Pancreas (tissue), 10 donors: ENCODE results near the gene PACS1. TPM values are rescaled to one million over a fixed set of nuclear protein-coding genes. Genes with fewer than 3 reads are reported as not detected.

Experiments
- ATAC-seq, 4 donors: fragments of 200-7000 bp; cut with Tn5 transposase; one replicate each; pipeline versions ENCODE4 v1.8.0 to v1.9.1; 2020; ENCODE audit warnings: mild to moderate bottlenecking in 4 of 4, moderate library complexity in 4 of 4
- DNase-seq, 6 donors: peaks; one replicate each; pipeline ENCODE4 v3.0.0-alpha.2; 2020
- FAIRE-seq: peaks from 2 replicates; lab custom pipeline; 2012; peaks lifted over from hg19 to GRCh38; lab: Jason Lieb, UNC
- H3K27ac ChIP-seq, 4 donors: fragments of 200-600 bp; sonication (generic); 1 replicate in 3 of 4; 2 replicates in 1 of 4; pipeline versions ENCODE4 v1.5.0 to v1.8.0; 2020
- H3K27me3 ChIP-seq, 4 donors: fragments of 200-600 bp; one replicate each; pipeline ENCODE4 v1.8.0; 2021
- H3K36me3 ChIP-seq, 3 donors: fragments of 200-600 bp; sonication (generic) in 1 of 3; one replicate each; pipeline versions ENCODE4 v1.5.0 to v1.8.0; 2020 to 2021
- H3K4me1 ChIP-seq, 3 donors: fragments of 200-600 bp; one replicate each; pipeline ENCODE4 v1.8.0; 2021
- H3K4me3 ChIP-seq, 4 donors: fragments of 200-600 bp; sonication (generic) in 2 of 4; one replicate each; pipeline versions ENCODE4 v1.5.0 to v1.8.0; 2020 to 2021
- H3K9me3 ChIP-seq, 4 donors: fragments of 200-600 bp; one replicate each; pipeline ENCODE4 v1.8.0; 2021
- WGBS, 2 donors: extraction: QIAGEN DNeasy Blood & Tissue Kit; methylation state at CpG; one replicate each; pipeline ENCODE4 v1.1.7; 2013; 5-methylcytosine and 5-hydroxymethylcytosine counted together
- intact Hi-C, 3 donors: fragments of 100-400 bp; cut with DNase I; formaldehyde crosslinking; loops; one replicate each; pipeline versions ENCODE4 v1.11.1 to v1.14.2; 2022
- polyA plus RNA-seq, 2 donors: library from polyadenylated mRNA; stranded (reverse); fragments of 200-250 nt; gene quantifications; one replicate each; pipeline ENCODE4 v1.2.3, GENCODE V29; 2013
- total RNA-seq, 6 donors: library from RNA; stranded (reverse); fragmentation: NEBNext Ultra II Directional in 4 of 6; extraction: Animal tissue kit (Norgen Biotek cat#: 25700) in 4 of 6; gene quantifications; one replicate each; pipeline versions ENCODE4 v1.2.1 to v1.2.4, GENCODE V29; 2021 to 2023
- TF ChIP-seq, protein P1 (sequence below), 4 donors: fragments of 200-600 bp; sonication (generic) in 3 of 4; IDR thresholded peaks; one replicate each; pipeline versions ENCODE4 v1.5.0 to v1.8.0; 2021; ENCODE audit warnings: antibody characterized with exemption in 4 of 4
- donor health status: healthy with polysubstance abuse.
- donor health status: DM: no; HTN: no; CAD: no; lungs with moderate emphysema.
- donor health status: DM: no; HTN: no; CAD: no.
- donor health status: control.
- donor health status: control.
- donor health status: Bipolar disorder and iron deficiency.
- donor health status: DM: yes; HTN: yes; CAD: no.
- donor health status: DM: no; HTN: no; CAD: no.
- donor health status: DM: no; HTN: no; CAD: no.
- donor health status: DM: yes; HTN: yes; CAD: no.

PACS1 gene
- total and polyA plus RNA-seq, 8 donors = 16.9 to 61.0 (median 27.3) TPM

DNA sequence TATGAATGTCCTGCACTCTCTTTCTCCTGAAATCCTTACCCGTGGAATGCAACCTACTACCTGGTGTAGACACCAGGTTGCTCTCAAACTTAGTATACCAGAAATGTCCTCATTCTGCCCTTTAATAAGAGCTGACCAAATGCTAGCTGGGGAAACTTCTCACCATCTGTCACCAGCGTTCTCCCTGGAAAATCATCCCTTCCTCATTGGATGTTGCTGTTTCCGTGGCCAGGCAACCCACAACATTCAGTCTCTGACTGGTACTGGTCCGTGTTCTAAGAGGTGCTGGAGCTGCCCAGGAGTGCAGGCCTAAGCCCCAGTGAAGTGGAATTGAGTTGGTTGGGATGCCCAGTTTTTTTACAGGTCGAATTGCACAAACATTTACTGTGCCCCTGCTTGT lies 157.6 kb downstream of the PACS1 start:
- Histone ChIP-seq H3K4me3 (no peak overlapping the region), H3K36me3 (peaks cover 0 to 18% (median 0%) of the 10 kb centered on the region in 3 donors), H3K9me3 (no peaks in the 10 kb centered on the region), H3K27ac (peak overlapping the region in 1 of 4 donors; percentile 35), H3K4me1 (no peaks in the 10 kb centered on the region), H3K27me3 (no peaks in the 10 kb centered on the region)
- intact Hi-C loops = loop anchor here in 1 of 3 donors (10.0 kb wide), 1 partner anchor 57 kb away; the partner anchor contains the start of gene YIF1A
- ATAC-seq (peak in 2 of 4 donors; percentile 11), DNase-seq (peak in 1 of 6 donors; percentile 17), FAIRE-seq (no peak)
- 75 to 80% methylated on average over 5 of the region's 5 CpGs for WGBS, 2 donors
- TF ChIP-seq, protein P1, sequence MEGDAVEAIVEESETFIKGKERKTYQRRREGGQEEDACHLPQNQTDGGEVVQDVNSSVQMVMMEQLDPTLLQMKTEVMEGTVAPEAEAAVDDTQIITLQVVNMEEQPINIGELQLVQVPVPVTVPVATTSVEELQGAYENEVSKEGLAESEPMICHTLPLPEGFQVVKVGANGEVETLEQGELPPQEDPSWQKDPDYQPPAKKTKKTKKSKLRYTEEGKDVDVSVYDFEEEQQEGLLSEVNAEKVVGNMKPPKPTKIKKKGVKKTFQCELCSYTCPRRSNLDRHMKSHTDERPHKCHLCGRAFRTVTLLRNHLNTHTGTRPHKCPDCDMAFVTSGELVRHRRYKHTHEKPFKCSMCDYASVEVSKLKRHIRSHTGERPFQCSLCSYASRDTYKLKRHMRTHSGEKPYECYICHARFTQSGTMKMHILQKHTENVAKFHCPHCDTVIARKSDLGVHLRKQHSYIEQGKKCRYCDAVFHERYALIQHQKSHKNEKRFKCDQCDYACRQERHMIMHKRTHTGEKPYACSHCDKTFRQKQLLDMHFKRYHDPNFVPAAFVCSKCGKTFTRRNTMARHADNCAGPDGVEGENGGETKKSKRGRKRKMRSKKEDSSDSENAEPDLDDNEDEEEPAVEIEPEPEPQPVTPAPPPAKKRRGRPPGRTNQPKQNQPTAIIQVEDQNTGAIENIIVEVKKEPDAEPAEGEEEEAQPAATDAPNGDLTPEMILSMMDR (IDR thresholded peaks at IDR 0.05) = no peak

DNA sequence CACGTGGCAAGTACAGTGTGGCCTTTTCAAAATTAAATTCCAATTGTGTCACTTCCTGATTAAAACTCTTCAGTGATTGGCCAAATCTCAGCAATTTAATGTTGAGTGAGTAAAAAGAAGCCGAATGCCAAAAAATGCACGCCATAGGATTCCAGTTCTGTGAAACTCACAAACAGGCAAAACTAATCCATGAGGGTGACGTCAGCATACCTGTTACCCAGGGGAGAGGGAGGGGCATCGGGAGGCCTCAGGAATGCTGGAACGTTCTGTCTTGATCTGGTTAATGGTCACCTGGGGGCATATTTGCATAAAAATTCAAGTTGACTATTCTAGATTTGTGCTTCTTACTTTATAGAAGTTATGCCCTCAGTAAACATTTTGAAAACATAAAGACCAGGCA lies 158.4 kb downstream of the PACS1 start:
- Histone ChIP-seq H3K36me3 (peaks cover 0 to 26% (median 0%) of the 10 kb centered on the region in 3 donors), H3K4me1 (no peaks in the 10 kb centered on the region), H3K4me3 (no peak overlapping the region), H3K9me3 (no peaks in the 10 kb centered on the region), H3K27ac (peak overlapping the region; percentile 1 to 47 (median 20)), H3K27me3 (no peaks in the 10 kb centered on the region)
- DNase-seq (peak in 3 of 6 donors; percentile 17 to 51 (median 48)), ATAC-seq (peak; percentile 50 to 80 (median 76)), FAIRE-seq (no peak)
- WGBS, 2 donors = 64% methylated on average over 6 of the region's 6 CpGs
- TF ChIP-seq, protein P1 (IDR thresholded peaks at IDR 0.05) = no peak
- intact Hi-C loops = loop anchor here in 1 of 3 donors (10.0 kb wide), 1 partner anchor 56 kb away; the partner anchor contains the start of gene YIF1A

DNA sequence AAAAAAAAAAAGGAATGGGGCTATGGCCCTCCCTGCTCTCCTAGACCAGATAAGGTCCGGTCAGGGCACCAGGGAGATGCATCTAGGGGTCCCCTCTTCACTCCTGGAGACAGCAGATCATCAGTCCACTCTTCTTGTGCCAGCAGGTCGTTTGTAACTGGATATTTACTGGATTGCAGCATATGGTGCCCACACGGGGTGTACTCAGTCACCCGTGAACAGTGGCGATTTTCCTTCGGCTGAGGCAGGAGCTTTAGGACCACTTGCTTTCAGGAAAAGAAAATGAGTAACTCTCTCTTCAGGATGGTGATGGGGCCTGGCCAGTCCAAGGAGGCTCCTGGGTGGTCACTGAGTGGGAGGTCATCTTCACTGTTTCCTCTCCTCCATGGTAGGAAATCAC lies 160.1 kb downstream of the PACS1 start:
- peaks cover 0 to 36% (median 3%) of the 10 kb centered on the region in 3 donors for H3K36me3 ChIP-seq
- WGBS, 2 donors = 75 to 84% methylated on average over 6 of the region's 6 CpGs
- FAIRE-seq = no peak
- no peak overlapping the region for H3K27ac ChIP-seq
- ATAC-seq = no peak
- no peak for DNase-seq
- TF ChIP-seq, protein P1 (IDR thresholded peaks at IDR 0.05) = no peak
- H3K4me1 ChIP-seq = no peaks in the 10 kb centered on the region
- H3K27me3 ChIP-seq = no peaks in the 10 kb centered on the region
- H3K9me3 ChIP-seq = no peaks in the 10 kb centered on the region
- H3K4me3 ChIP-seq = no peak overlapping the region
- intact Hi-C loops = no loop called here

DNA sequence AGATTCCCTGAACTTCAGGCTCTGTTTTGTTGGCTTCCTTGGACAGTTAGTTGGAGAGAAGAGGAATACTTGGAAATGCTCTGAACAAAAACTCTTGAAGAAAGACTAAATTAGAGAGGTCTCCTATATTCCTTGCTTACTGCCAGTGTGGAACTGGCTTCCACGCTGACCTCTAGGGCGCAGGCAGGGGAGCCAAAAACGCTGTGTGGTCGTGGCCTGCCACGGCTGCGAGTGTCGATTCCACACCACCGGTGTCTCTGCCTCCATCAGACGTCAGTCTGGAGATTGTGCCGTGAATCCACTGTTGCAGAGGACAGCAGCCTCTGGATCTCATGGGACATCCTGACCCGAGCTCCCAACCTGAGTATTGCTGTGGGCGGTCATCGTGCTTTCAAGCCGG lies 160.9 kb downstream of the PACS1 start:
- FAIRE-seq (no peak), DNase-seq (no peak), ATAC-seq (no peak)
- Histone ChIP-seq H3K27me3 (no peaks in the 10 kb centered on the region), H3K36me3 (peaks cover 0 to 41% (median 3%) of the 10 kb centered on the region in 3 donors), H3K4me3 (no peak overlapping the region), H3K27ac (no peak overlapping the region), H3K4me1 (no peaks in the 10 kb centered on the region), H3K9me3 (no peaks in the 10 kb centered on the region)
- TF ChIP-seq, protein P1 (IDR thresholded peaks at IDR 0.05) = no peak
- WGBS, 2 donors = 92% methylated on average over 14 of the region's 14 CpGs
- intact Hi-C loops = no loop called here

DNA sequence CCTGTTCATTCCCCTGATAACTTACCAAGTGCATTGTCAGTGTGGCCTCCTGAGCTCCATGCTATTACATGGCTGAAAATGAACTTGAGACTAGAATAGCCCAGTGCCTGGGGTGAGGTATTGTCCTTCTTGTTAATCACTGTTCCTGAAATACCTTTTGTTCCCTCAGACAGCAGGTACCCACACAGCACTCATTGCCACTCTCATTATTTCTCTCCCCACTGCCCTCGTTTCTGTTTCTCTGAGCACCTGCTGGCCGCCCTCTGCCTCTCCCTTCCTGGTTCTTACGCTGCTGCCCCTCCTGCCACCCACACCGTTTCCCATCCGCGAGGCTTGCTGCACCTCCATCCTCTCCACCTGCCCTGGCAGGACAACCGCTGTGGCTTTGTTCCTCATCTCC lies 161.5 kb downstream of the PACS1 start:
- TF ChIP-seq, protein P1 (IDR thresholded peaks at IDR 0.05) = no peak
- no peak for DNase-seq
- Histone ChIP-seq H3K36me3 (peaks cover 0 to 41% (median 3%) of the 10 kb centered on the region in 3 donors), H3K9me3 (no peaks in the 10 kb centered on the region), H3K4me3 (no peak overlapping the region), H3K27ac (no peak overlapping the region), H3K27me3 (no peaks in the 10 kb centered on the region), H3K4me1 (no peaks in the 10 kb centered on the region)
- no peak for FAIRE-seq
- intact Hi-C loops = no loop called here
- no peak for ATAC-seq
- WGBS, 2 donors = 92 to 93% methylated on average over 7 of the region's 7 CpGs
